ENCODE measurements around the gene XYLB.

DNA sequence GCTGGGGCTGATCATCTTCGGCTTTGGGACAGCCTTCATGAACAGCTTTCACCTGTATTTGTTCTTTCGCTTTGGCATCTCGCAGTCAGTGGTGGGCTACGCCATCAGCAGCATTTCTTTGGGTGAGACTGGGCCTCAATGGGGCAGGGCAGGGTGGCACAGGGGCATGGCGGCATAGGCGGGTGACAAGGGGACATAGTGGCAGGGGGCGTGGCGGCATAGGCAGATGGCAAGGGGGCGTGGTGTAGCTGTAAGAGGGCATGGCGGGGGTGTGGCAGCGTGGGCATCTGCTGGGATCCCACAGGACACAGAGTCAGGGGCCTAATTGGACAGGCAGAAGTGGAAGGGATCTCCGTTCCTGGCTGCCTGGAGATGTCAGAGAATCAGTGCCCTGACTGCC lies 39.0 kb upstream of the XYLB start:
- TF ChIP-seq ZNF274 (IDR thresholded peaks at IDR 0.05; ENCODE audit: low read depth, low read length) (no peak), YY1 (IDR thresholded peaks at IDR 0.05; ENCODE audit: insufficient read depth, insufficient read length) (no peak)
